ENCODE measurements around the gene IRAK2.

IRAK2 gene

GRCh38 chr3:10177737-10178136, 13.0 kb downstream of the IRAK2 start:
- TF ChIP-seq EZH2 (IDR thresholded peaks at IDR 0.05; ENCODE audit: borderline replicate concordance, low read length) (no peak), CTCF (IDR thresholded peaks at IDR 0.05; ENCODE audit: low read length) (no peak)
- Histone ChIP-seq H3K9ac (ENCODE audit: low read length) (no peak overlapping the region), H2AFZ (ENCODE audit: low read length) (no peak overlapping the region), H3K36me3 (ENCODE audit: insufficient read depth, low read length) (peaks cover 31% of the 10 kb centered on the region; the same call in 1 of the 2 replicates), H3K79me2 (ENCODE audit: insufficient read depth, low read length) (no peaks in the 10 kb centered on the region), H3K4me2 (ENCODE audit: low read length) (no peak overlapping the region), H3K9me3 (ENCODE audit: low read length) (no peaks in the 10 kb centered on the region), H3F3A (ENCODE audit: insufficient read depth, low read length) (no peaks in the 10 kb centered on the region), H3K9me2 (ENCODE audit: low read depth, low read length) (no peaks in the 10 kb centered on the region), H3K4me3 (ENCODE audit: low read depth, low read length, poor library complexity, severe bottlenecking) (no peak overlapping the region), H3K27ac (ENCODE audit: low read depth, low read length, poor library complexity, severe bottlenecking) (peak overlapping the region; percentile 92), H3K27me3 (ENCODE audit: insufficient read depth, low read length) (no peaks in the 10 kb centered on the region), H4K20me1 (ENCODE audit: insufficient read depth, low read length) (no peaks in the 10 kb centered on the region), H3K4me1 (ENCODE audit: insufficient read depth, low read length, severe bottlenecking) (peaks cover 54% of the 10 kb centered on the region)

- no peaks in the 10 kb centered on the region for H3K9me3 ChIP-seq (ENCODE audit: low read length)
- H3K4me2 ChIP-seq (ENCODE audit: low read length) = no peak overlapping the region
- H2AFZ ChIP-seq (ENCODE audit: low read length) = no peak overlapping the region
- H3F3A ChIP-seq (ENCODE audit: insufficient read depth, low read length) = no peaks in the 10 kb centered on the region
- H3K4me3 ChIP-seq (ENCODE audit: low read depth, low read length, poor library complexity, severe bottlenecking) = no peak overlapping the region
- H3K36me3 ChIP-seq (ENCODE audit: insufficient read depth, low read length) = peaks cover 33% of the 10 kb centered on the region; the same call in 1 of the 2 replicates
- no peaks in the 10 kb centered on the region for H3K9me2 ChIP-seq (ENCODE audit: low read depth, low read length)
- TF ChIP-seq EZH2 (IDR thresholded peaks at IDR 0.05; ENCODE audit: borderline replicate concordance, low read length) = no peak
- no peak for TF ChIP-seq CTCF (IDR thresholded peaks at IDR 0.05; ENCODE audit: low read length)
- no peaks in the 10 kb centered on the region for H3K79me2 ChIP-seq (ENCODE audit: insufficient read depth, low read length)
- no peak overlapping the region for H3K9ac ChIP-seq (ENCODE audit: low read length)
- H3K27ac ChIP-seq (ENCODE audit: low read depth, low read length, poor library complexity, severe bottlenecking) = peak overlapping the region; percentile 92
- H3K4me1 ChIP-seq (ENCODE audit: insufficient read depth, low read length, severe bottlenecking) = peaks cover 45% of the 10 kb centered on the region
- H4K20me1 ChIP-seq (ENCODE audit: insufficient read depth, low read length) = no peaks in the 10 kb centered on the region
- no peaks in the 10 kb centered on the region for H3K27me3 ChIP-seq (ENCODE audit: insufficient read depth, low read length)
These were observed 14.2 kb downstream of the IRAK2 start for GRCh38 chr3:10178892-10179291.

GRCh38 chr3:10180289-10180688, 15.6 kb downstream of the IRAK2 start:
- no peak overlapping the region; the same call in 1 of the 2 replicates for H3K4me2 ChIP-seq (ENCODE audit: low read length)
- no peaks in the 10 kb centered on the region for H3K79me2 ChIP-seq (ENCODE audit: insufficient read depth, low read length)
- H3K9me3 ChIP-seq (ENCODE audit: low read length) = no peaks in the 10 kb centered on the region
- peak overlapping the region; percentile 92 for H3K27ac ChIP-seq (ENCODE audit: low read depth, low read length, poor library complexity, severe bottlenecking)
- H3K4me1 ChIP-seq (ENCODE audit: insufficient read depth, low read length, severe bottlenecking) = peaks cover 48% of the 10 kb centered on the region
- no peaks in the 10 kb centered on the region for H4K20me1 ChIP-seq (ENCODE audit: insufficient read depth, low read length)
- H3K9ac ChIP-seq (ENCODE audit: low read length) = peak overlapping the region; percentile 36; the same call in 1 of the 2 replicates
- TF ChIP-seq CTCF (IDR thresholded peaks at IDR 0.05; ENCODE audit: low read length) (no peak), EZH2 (IDR thresholded peaks at IDR 0.05; ENCODE audit: borderline replicate concordance, low read length) (no peak)
- peaks cover 42% of the 10 kb centered on the region; the same call in 1 of the 2 replicates for H3K36me3 ChIP-seq (ENCODE audit: insufficient read depth, low read length)
- no peaks in the 10 kb centered on the region for H3F3A ChIP-seq (ENCODE audit: insufficient read depth, low read length)
- no peak overlapping the region for H2AFZ ChIP-seq (ENCODE audit: low read length)
- H3K9me2 ChIP-seq (ENCODE audit: low read depth, low read length) = no peaks in the 10 kb centered on the region
- no peak overlapping the region for H3K4me3 ChIP-seq (ENCODE audit: low read depth, low read length, poor library complexity, severe bottlenecking)
- no peaks in the 10 kb centered on the region for H3K27me3 ChIP-seq (ENCODE audit: insufficient read depth, low read length)

All from OCI-LY1 (cell line).